HG03457 (cell line): ENCODE measurements around the gene SLC47A2.

Source experiments
- ATAC-seq: cut with Tn5 transposase; IDR thresholded peaks from one replicate; pipeline ENCODE4 v1.9.1; 2021; ENCODE audit warnings: moderate number of reproducible peaks; ENCODE audit not compliant: unreplicated experiment

SLC47A2 gene

GRCh38 chr17:19747829-19748806, 31.7 kb upstream of the SLC47A2 start, which contains the start of gene ALDH3A1:
TSS of gene ALDH3A1 (minus strand) at chr17:19748298. CDS start at chr17:19745129, 3,169 bp downstream.
- ATAC-seq = no peak

GRCh38 chr17:19747159-19747719, 30.9 kb upstream of the SLC47A2 start:
- ATAC-seq = no peak

GRCh38 chr17:19746517-19746916, 30.1 kb upstream of the SLC47A2 start:
- ATAC-seq = no peak

GRCh38 chr17:19744922-19745757, 28.8 kb upstream of the SLC47A2 start:
- ATAC-seq = no peak

- ATAC-seq = no peak
Observed at GRCh38 chr17:19744492-19744891, 28.1 kb upstream of the SLC47A2 start.

- ATAC-seq = no peak
Observed at GRCh38 chr17:19743101-19744100, 27.0 kb upstream of the SLC47A2 start.

GRCh38 chr17:19742495-19742894, 26.1 kb upstream of the SLC47A2 start:
- ATAC-seq = no peak

- ATAC-seq = no peak
Observed at GRCh38 chr17:19741832-19742457, 25.6 kb upstream of the SLC47A2 start.

- no peak for ATAC-seq
Observed at GRCh38 chr17:19740933-19741332, 24.5 kb upstream of the SLC47A2 start.

GRCh38 chr17:19739241-19740201, 23.1 kb upstream of the SLC47A2 start:
- ATAC-seq = no peak

GRCh38 chr17:19738757-19739156, 22.4 kb upstream of the SLC47A2 start:
- no peak for ATAC-seq

GRCh38 chr17:19738073-19738449, 21.7 kb upstream of the SLC47A2 start:
- no peak for ATAC-seq

GRCh38 chr17:19737305-19738072, 21.1 kb upstream of the SLC47A2 start:
- ATAC-seq = no peak

- ATAC-seq = no peak
Observed at GRCh38 chr17:19736071-19736470, 19.7 kb upstream of the SLC47A2 start.

- no peak for ATAC-seq
Observed at GRCh38 chr17:19733953-19734526, 17.7 kb upstream of the SLC47A2 start.

GRCh38 chr17:19731626-19732025, 15.2 kb upstream of the SLC47A2 start:
- no peak for ATAC-seq

- no peak for ATAC-seq
Observed at GRCh38 chr17:19730843-19731242, 14.5 kb upstream of the SLC47A2 start.
